Cardiac muscle cell (in vitro differentiated cells and primary cell): ENCODE results near the gene COL4A2. TPM values are rescaled to one million over a fixed set of nuclear protein-coding genes. Genes with fewer than 3 reads are reported as not detected.

Source experiments
- DNase-seq, 2 donors: peaks; one replicate each; pipeline versions ENCODE4 v3.0.0 to v3.0.0-alpha.2; 2010 to 2017; ENCODE audit warnings: low read depth in 1 of 2, low spot score in 1 of 2
- H3K27ac ChIP-seq: fragments of 200-600 bp; sonication (generic); 2 replicates; pipeline ENCODE4 v1.5.1; 2016
- H3K27me3 ChIP-seq: fragments of 200-600 bp; sonication (generic); 2 replicates; pipeline ENCODE4 v1.6.0; 2016; ENCODE audit warnings: control low read depth
- H3K36me3 ChIP-seq: fragments of 200-600 bp; sonication (generic); 2 replicates; pipeline ENCODE4 v1.5.1; 2016; ENCODE audit warnings: control low read depth
- H3K4me1 ChIP-seq: fragments of 200-600 bp; sonication (generic); 2 replicates; pipeline ENCODE4 v1.8.1; 2017; ENCODE audit warnings: low read depth, mild to moderate bottlenecking, mixed run types
- H3K4me3 ChIP-seq: fragments of 200-600 bp; sonication (generic); 2 replicates; pipeline ENCODE4 v1.5.1; 2016; ENCODE audit warnings: mild to moderate bottlenecking
- H3K9me3 ChIP-seq: fragments of 200-600 bp; sonication (generic); 2 replicates; pipeline ENCODE4 v1.5.1; 2017; ENCODE audit warnings: low read depth, mild to moderate bottlenecking, control low read depth
- polyA plus RNA-seq: library from polyadenylated mRNA; unstranded; fragments of >200 nt; fragmentation: Nextera tagmentation; extraction: Ambion mirVana; gene quantifications from 2 replicates; pipeline ENCODE4 v1.2.1, GENCODE V29; 2016
- total RNA-seq: library from RNA; depleted of rRNA; stranded (reverse); fragments of >200 nt; gene quantifications from 2 replicates; pipeline ENCODE4 v1.2.3, GENCODE V29; 2016
- TF ChIP-seq, protein P1 (sequence below): IDR thresholded peaks from 2 replicates; pipeline ENCODE4 v1.5.1; 2012; ENCODE audit warnings: low read depth, mild to moderate bottlenecking, low read length

COL4A2 gene
- total and polyA plus RNA-seq, 2 experiments from 2014 or later = 184 to 516 TPM

DNA sequence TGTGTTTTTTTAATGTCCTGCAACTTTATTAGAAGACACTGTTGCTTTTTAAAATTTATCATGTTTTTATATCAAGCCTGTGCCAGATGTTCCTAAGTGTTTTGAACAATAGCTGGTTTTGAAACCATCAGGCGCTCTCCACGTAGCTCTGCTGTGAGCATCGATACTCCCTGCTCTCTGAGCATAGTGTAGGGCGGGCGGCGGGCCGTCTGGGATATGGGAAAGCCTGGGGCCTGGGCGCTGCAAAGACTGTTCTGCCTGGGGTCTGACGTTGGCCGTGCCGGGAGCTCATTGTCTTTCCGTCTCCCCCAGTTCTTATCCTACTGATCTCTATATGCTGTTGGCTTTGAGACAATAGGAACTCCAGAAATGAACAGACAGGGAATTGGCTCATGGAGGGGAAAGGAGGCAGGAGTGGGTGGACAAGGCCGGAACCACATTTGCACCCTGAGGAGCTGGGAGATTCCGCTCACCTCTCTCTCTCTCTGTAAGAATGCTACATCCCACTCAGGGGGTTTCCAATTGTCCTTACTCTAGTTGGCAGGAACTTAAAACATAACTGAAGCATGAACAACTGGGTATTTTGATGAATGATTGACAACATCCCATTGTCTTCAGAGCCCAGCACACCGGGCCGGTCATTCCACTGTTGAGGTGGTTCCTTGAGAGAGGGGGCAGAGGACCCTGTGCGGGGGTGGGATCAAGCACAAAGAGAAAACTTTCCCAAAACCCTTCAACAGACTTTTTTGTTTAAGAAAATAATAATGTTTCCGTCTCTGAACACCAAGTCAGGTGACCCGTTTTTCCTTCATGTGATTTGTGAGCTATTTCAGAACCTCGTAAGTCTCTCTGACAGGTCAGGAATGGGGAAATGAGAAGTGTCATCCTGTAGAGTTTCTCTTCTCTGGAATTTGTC lies 64.7 kb downstream of the COL4A2 start:
- Histone ChIP-seq H3K9me3 (no peaks in the 10 kb centered on the region), H3K36me3 (no peaks in the 10 kb centered on the region), H3K4me1 (peaks cover 37% of the 10 kb centered on the region), H3K4me3 (no peak overlapping the region), H3K27ac (peak overlapping the region; percentile 25), H3K27me3 (no peaks in the 10 kb centered on the region)
- TF ChIP-seq, protein P1, sequence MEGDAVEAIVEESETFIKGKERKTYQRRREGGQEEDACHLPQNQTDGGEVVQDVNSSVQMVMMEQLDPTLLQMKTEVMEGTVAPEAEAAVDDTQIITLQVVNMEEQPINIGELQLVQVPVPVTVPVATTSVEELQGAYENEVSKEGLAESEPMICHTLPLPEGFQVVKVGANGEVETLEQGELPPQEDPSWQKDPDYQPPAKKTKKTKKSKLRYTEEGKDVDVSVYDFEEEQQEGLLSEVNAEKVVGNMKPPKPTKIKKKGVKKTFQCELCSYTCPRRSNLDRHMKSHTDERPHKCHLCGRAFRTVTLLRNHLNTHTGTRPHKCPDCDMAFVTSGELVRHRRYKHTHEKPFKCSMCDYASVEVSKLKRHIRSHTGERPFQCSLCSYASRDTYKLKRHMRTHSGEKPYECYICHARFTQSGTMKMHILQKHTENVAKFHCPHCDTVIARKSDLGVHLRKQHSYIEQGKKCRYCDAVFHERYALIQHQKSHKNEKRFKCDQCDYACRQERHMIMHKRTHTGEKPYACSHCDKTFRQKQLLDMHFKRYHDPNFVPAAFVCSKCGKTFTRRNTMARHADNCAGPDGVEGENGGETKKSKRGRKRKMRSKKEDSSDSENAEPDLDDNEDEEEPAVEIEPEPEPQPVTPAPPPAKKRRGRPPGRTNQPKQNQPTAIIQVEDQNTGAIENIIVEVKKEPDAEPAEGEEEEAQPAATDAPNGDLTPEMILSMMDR = no peak
- DNase-seq = peak in 1 of 2 donors; percentile 44

DNA sequence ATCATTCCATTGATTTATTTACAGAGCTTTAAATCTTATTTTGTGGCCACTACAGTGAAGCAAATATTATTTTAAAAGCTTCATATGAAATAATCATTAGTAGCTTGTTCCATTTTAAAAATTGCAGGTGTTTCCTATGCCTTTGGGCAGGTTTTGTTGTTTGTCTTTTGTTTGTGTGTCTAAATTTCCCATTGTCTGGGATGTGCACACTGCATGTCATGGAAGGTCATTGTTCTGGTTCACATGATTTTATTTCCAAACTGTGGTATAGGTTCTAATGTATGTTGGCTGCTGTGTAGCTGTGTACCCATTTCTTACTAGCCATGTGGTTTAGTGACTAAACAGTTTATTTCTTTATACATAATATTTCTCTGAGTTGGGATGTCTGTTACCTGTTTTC lies 65.6 kb downstream of the COL4A2 start:
- H3K36me3 ChIP-seq = no peaks in the 10 kb centered on the region
- no peaks in the 10 kb centered on the region for H3K9me3 ChIP-seq
- no peaks in the 10 kb centered on the region for H3K27me3 ChIP-seq
- H3K4me1 ChIP-seq = peaks cover 37% of the 10 kb centered on the region
- TF ChIP-seq, protein P1 = no peak
- no peak for DNase-seq
- H3K4me3 ChIP-seq = no peak overlapping the region
- no peak overlapping the region for H3K27ac ChIP-seq

DNA sequence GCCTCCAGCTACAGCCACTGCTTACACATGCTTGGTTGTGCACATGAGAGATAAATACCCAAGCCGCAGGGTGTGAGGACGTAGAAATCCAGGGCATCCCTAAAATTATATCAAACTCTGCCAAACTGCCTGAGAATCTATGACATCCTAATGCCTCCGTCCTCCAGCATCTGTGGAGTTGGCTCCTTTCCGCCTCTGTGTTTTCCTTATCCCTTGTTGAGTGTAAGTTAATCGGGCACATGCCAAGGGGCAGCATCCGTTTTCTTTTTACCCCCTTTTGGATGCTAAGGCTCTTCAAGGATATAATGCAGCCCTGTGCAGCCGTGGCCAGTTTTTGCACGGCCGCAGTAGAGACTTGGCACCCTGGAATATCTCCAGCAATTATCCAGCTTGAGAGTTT lies 66.5 kb downstream of the COL4A2 start:
- DNase-seq = no peak
- H3K36me3 ChIP-seq = no peaks in the 10 kb centered on the region
- no peak overlapping the region for H3K27ac ChIP-seq
- no peaks in the 10 kb centered on the region for H3K9me3 ChIP-seq
- TF ChIP-seq, protein P1 = no peak
- H3K4me3 ChIP-seq = no peak overlapping the region
- H3K4me1 ChIP-seq = peaks cover 32% of the 10 kb centered on the region
- no peaks in the 10 kb centered on the region for H3K27me3 ChIP-seq

DNA sequence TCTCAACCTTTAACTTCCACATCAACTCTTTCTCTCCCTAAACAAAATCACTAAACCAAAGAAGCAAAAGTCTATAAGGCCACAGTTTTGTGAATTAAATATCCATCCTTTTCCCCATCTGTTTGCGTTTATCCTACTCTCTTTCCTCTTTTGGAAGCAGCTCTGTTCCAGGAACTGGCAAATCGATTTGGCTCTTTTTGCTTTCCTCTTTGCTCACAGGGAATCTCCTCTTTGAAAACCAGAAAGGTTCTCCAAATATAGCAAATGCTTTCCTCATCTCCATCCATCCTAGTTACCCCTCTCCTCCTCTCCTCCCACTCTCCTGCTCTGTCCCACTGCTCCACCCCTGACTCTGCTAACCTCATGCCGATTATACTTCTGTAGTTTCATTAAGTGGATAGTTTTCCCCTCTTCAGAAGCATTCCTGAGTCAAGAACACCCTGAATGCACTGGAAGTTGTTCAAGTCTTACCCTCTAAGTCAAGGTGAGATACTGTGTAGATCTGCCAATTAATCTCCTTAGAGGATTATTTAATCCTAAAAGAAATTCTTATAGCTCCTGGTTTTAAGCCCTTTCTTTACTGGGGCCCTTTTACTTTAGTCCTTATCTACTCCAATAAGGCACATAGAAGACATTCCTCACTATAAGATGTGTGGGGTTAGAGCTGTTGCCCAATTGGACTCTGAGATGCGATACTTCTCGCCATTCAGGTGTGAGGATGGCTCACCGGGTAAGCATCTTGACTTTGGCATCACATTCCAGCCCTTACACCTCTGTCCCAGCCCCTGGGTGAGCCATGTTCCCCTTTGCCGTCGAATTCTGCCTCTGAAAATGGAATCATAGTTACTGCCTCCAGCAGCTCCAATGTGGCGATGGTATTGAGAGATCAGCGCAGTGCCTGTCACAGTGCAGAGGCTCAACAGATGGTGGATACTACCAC lies 67.6 kb downstream of the COL4A2 start:
- Histone ChIP-seq H3K4me3 (no peak overlapping the region), H3K36me3 (no peaks in the 10 kb centered on the region), H3K27me3 (no peaks in the 10 kb centered on the region), H3K4me1 (peaks cover 34% of the 10 kb centered on the region), H3K27ac (peak overlapping the region; percentile 5), H3K9me3 (no peaks in the 10 kb centered on the region)
- TF ChIP-seq, protein P1 = no peak
- DNase-seq = no peak

DNA sequence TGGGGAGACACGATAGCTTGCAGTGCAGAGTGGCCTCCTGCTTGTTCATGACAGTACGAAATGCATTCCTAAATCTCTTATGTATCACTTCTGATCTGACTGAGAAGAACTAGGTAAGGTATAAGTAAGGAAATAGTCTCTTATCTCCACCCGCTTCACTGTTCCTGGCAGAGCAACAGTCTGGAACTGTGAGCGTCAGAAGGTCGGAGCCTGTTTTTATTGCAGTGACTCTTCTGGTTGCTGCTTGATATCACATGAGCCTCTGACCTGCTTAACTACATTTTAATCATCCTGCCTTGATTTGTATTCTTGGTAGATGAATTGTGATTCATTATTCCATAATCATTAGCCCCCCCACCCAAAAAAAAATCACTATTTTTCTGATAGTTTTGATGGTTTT lies 69.0 kb downstream of the COL4A2 start:
- Histone ChIP-seq H3K4me1 (peaks cover 33% of the 10 kb centered on the region), H3K4me3 (no peak overlapping the region), H3K9me3 (no peaks in the 10 kb centered on the region), H3K27me3 (no peaks in the 10 kb centered on the region), H3K27ac (peak overlapping the region; percentile 15), H3K36me3 (no peaks in the 10 kb centered on the region)
- DNase-seq = peak in 1 of 2 donors; percentile 31
- TF ChIP-seq, protein P1 = no peak
